ENCODE data around the gene RHOT2. TPM values are rescaled to one million over a fixed set of nuclear protein-coding genes. Genes with fewer than 3 reads are reported as not detected.

RHOT2 gene
- total and polyA plus RNA-seq, 7 donors: 35.3 to 159 (median 52.9) TPM

- intact Hi-C loops (cut with DNase I): no loop called here
- Histone ChIP-seq H3K27me3 (peaks cover 72 to 98% (median 96%) of the 10 kb centered on the region in 3 donors), H3K27ac (no peak overlapping the region), H3K36me3 (no peaks in the 10 kb centered on the region), H3K4me1 (peaks cover 0 to 21% (median 12%) of the 10 kb centered on the region in 4 donors), H3K4me3 (no peak overlapping the region), H3K9me3 (no peaks in the 10 kb centered on the region)
- DNase-seq: no peak
- no peak for TF ChIP-seq CTCF (IDR thresholded peaks at IDR 0.05)
- no peak for TF ChIP-seq POLR2A (IDR thresholded peaks at IDR 0.05)
- TF ChIP-seq POLR2AphosphoS5 (IDR thresholded peaks at IDR 0.05): no peak
- no peak for TF ChIP-seq EP300 (IDR thresholded peaks at IDR 0.05)
- WGBS, 2 donors: 11 to 15% methylated on average over 50 of the region's 50 CpGs
Measured at GRCh38 chr16:704552-705380, 36.8 kb downstream of the RHOT2 start.

DNA sequence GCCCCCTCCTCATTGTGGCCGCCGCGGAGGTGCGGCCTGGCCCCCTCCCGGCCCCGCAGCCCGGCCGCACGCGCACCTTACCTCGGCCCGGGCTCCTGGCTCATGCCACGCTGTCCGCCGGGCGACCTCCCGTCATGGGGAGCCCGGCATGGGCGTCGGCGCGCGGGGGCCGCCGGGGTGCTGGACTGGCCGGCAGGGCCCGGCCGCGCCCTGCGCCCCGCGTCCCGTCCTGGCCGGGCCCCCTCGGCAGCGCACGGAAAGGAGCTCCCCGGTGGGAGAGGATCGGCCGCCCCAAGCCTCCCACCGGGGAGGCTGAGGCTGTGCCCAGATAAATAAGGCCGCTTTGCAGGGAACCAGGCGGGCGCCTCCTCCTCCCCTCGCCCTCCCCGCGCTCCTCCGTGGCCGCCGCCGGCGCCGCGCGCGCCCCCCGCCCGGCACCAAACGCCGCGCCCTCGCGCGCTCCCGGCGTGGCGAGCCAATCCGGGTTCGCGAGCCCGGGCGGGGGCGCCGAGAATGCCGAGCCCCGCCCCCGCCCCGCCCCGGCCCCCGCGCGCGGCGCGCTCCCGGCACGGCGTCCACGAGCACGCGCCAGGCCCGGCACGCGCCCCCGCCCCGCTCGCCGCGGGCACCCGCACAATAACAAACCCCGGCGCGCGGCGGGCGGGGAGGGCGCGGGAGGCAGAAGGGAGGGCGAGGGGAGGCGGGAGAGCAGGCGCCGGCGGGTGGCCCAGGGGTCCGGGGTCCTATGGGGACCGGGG lies 37.7 kb downstream of the RHOT2 start, which contains the start of gene FBXL16:
FBXL16 (minus strand) TSS at position 371 of the 758 bp plus-strand sequence. CDS start 8,396 bp downstream, outside the sequence.
- Histone ChIP-seq H3K27me3 (peaks cover 68 to 98% (median 96%) of the 10 kb centered on the region in 3 donors), H3K36me3 (no peaks in the 10 kb centered on the region), H3K27ac (no peak within 1 kb of the TSS), H3K4me3 (no peak within 1 kb of the TSS), H3K9me3 (no peaks in the 10 kb centered on the region), H3K4me1 (peaks cover 0 to 24% (median 15%) of the 10 kb centered on the region in 4 donors)
- intact Hi-C loops (cut with DNase I): no loop called here
- 1 to 2% methylated on average over 115 of the region's 115 CpGs for WGBS, 2 donors
- TF ChIP-seq POLR2AphosphoS5 (IDR thresholded peaks at IDR 0.05) (no peak), CTCF (IDR thresholded peaks at IDR 0.05) (no peak), EP300 (IDR thresholded peaks at IDR 0.05) (no peak), POLR2A (IDR thresholded peaks at IDR 0.05) (no peak)
- DNase-seq: no peak

- no peak for DNase-seq
- WGBS, 2 donors: 4 to 6% methylated on average over 49 of the region's 49 CpGs
- Histone ChIP-seq H3K36me3 (no peaks in the 10 kb centered on the region), H3K4me3 (no peak overlapping the region), H3K27me3 (peaks cover 66 to 98% (median 96%) of the 10 kb centered on the region in 3 donors), H3K27ac (no peak overlapping the region), H3K4me1 (peaks cover 0 to 20% (median 9%) of the 10 kb centered on the region in 4 donors), H3K9me3 (no peaks in the 10 kb centered on the region)
- TF ChIP-seq POLR2A (IDR thresholded peaks at IDR 0.05): no peak
- TF ChIP-seq EP300 (IDR thresholded peaks at IDR 0.05): no peak
- no peak for TF ChIP-seq POLR2AphosphoS5 (IDR thresholded peaks at IDR 0.05)
- TF ChIP-seq CTCF (IDR thresholded peaks at IDR 0.05): no peak
- intact Hi-C loops (cut with DNase I): no loop called here
Measured at GRCh38 chr16:706189-707061, 38.5 kb downstream of the RHOT2 start.

DNA sequence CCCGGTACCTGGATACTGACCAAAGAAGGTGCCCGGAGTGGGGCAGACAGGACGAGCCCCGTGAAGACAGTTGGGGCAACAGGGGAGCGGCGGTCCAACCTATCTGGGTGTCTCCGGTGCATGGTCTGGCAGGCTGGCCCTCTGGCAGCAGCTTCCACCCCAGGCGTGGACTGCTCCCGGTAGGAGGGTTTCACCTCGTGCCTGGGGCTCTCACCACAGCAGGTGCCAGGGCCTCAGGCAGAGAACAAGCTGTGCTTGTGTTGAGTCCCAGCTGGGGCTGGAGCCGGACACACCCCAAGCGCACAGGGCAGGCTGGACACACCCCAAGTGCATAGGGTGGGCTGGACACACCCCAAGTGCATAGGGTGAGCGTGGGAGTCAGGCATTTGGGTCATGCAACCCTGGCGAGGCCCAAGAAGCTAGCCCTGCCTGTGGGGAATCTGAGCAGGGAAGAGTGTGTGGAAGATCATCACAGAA lies 39.2 kb downstream of the RHOT2 start:
- H3K36me3 ChIP-seq: no peaks in the 10 kb centered on the region
- intact Hi-C loops (cut with DNase I): no loop called here
- H3K27ac ChIP-seq: no peak overlapping the region
- WGBS, 2 donors: 13 to 42% methylated on average over 14 of the region's 14 CpGs
- no peak overlapping the region for H3K4me3 ChIP-seq
- TF ChIP-seq EP300 (IDR thresholded peaks at IDR 0.05) (no peak), POLR2A (IDR thresholded peaks at IDR 0.05) (no peak), POLR2AphosphoS5 (IDR thresholded peaks at IDR 0.05) (no peak), CTCF (IDR thresholded peaks at IDR 0.05) (no peak)
- peaks cover 0 to 24% (median 11%) of the 10 kb centered on the region in 4 donors for H3K4me1 ChIP-seq
- peaks cover 61 to 95% (median 94%) of the 10 kb centered on the region in 3 donors for H3K27me3 ChIP-seq
- no peaks in the 10 kb centered on the region for H3K9me3 ChIP-seq
- no peak for DNase-seq
